HG03571 (cell line): ENCODE data around the gene PIK3CB.
"Not testable (repeated sequence)": the region's sequence is repeated elsewhere in the genome, so short reads cannot be mapped to it uniquely, and the experiment has no call there.

Source experiments
- ATAC-seq: cut with Tn5 transposase; IDR thresholded peaks from one replicate; pipeline ENCODE4 v1.9.1; 2021; ENCODE audit not compliant: unreplicated experiment

The PIK3CB gene

GRCh38 chr3:138806376-138807080 is 28.2 kb downstream of the PIK3CB start:
- no peak for ATAC-seq

GRCh38 chr3:138803006-138803653 is 31.6 kb downstream of the PIK3CB start:
- ATAC-seq, result no peak

GRCh38 chr3:138802223-138802622 is 32.5 kb downstream of the PIK3CB start:
- not testable (repeated sequence) for ATAC-seq

- ATAC-seq, result no peak
Measured at GRCh38 chr3:138801792-138802191, 32.9 kb downstream of the PIK3CB start.

GRCh38 chr3:138800248-138800647 is 34.5 kb downstream of the PIK3CB start:
- ATAC-seq, result no peak

GRCh38 chr3:138799822-138800221 is 34.9 kb downstream of the PIK3CB start:
- ATAC-seq, result no peak

- ATAC-seq, result no peak
Measured at GRCh38 chr3:138797508-138798038, 37.2 kb downstream of the PIK3CB start.

- no peak for ATAC-seq
Measured at GRCh38 chr3:138796761-138797160, 38.0 kb downstream of the PIK3CB start.

GRCh38 chr3:138786788-138787271 is 47.9 kb downstream of the PIK3CB start:
- ATAC-seq, result no peak

- ATAC-seq, result no peak
Measured at GRCh38 chr3:138785951-138786350, 48.8 kb downstream of the PIK3CB start.

- ATAC-seq, result not testable (repeated sequence)
Measured at GRCh38 chr3:138785362-138785857, 49.3 kb downstream of the PIK3CB start.

GRCh38 chr3:138782755-138783154 is 52.0 kb downstream of the PIK3CB start:
- no peak for ATAC-seq

- ATAC-seq, result no peak
Measured at GRCh38 chr3:138781012-138781470, 53.7 kb downstream of the PIK3CB start.

GRCh38 chr3:138778643-138779042 is 56.1 kb downstream of the PIK3CB start:
- no peak for ATAC-seq

- no peak for ATAC-seq
Measured at GRCh38 chr3:138776961-138777360, 57.8 kb downstream of the PIK3CB start.

- ATAC-seq, result no peak
Measured at GRCh38 chr3:138775254-138775595, 59.5 kb downstream of the PIK3CB start.

GRCh38 chr3:138774529-138775253 is 60.0 kb downstream of the PIK3CB start:
- ATAC-seq, result no peak

GRCh38 chr3:138771585-138771984 is 63.1 kb downstream of the PIK3CB start:
- ATAC-seq, result no peak

GRCh38 chr3:138769616-138770015 is 65.1 kb downstream of the PIK3CB start:
- no peak for ATAC-seq

- no peak for ATAC-seq
Measured at GRCh38 chr3:138768946-138769345, 65.8 kb downstream of the PIK3CB start.

- ATAC-seq, result no peak
Measured at GRCh38 chr3:138768125-138768524, 66.6 kb downstream of the PIK3CB start.
